ENCODE data around the gene WFDC2. TPM values are rescaled to one million over a fixed set of nuclear protein-coding genes. Genes with fewer than 3 reads are reported as not detected.
A peak's percentile ranks its signal among the peaks of the same experiment; 100 is the strongest.

The WFDC2 gene
- total RNA-seq, 1 experiment from 2014 or later: not detected

DNA sequence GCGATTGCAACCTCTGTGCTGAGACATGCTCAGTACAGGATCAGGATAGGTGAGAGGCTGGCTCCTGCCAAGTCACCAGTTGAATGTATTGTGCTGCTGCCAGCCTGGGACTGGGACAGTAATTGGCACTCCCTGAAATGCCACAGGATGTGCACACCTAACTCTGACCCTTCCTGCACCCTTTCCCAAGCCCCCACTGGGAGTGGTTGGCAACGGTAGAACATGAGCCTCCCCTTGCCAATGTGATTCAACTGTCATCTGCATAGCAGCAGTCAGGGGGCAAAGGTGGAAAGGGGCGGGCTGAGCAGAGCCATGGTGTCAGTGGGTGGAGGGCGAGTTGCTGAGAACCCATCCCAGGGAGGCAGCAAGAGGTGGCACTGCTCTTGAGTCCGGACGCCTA lies 30.5 kb downstream of the WFDC2 start:
- H3F3A ChIP-seq (ENCODE audit: low read length, unreplicated experiment): no peaks in the 10 kb centered on the region
- H2AFZ ChIP-seq (ENCODE audit: low read length): no peak overlapping the region
- intact Hi-C loops (cut with micrococcal nuclease): no loop called here
- no peak for TF ChIP-seq EZH2 (IDR thresholded peaks at IDR 0.05; ENCODE audit: low read length, unreplicated experiment)
- TF ChIP-seq, protein P1, sequence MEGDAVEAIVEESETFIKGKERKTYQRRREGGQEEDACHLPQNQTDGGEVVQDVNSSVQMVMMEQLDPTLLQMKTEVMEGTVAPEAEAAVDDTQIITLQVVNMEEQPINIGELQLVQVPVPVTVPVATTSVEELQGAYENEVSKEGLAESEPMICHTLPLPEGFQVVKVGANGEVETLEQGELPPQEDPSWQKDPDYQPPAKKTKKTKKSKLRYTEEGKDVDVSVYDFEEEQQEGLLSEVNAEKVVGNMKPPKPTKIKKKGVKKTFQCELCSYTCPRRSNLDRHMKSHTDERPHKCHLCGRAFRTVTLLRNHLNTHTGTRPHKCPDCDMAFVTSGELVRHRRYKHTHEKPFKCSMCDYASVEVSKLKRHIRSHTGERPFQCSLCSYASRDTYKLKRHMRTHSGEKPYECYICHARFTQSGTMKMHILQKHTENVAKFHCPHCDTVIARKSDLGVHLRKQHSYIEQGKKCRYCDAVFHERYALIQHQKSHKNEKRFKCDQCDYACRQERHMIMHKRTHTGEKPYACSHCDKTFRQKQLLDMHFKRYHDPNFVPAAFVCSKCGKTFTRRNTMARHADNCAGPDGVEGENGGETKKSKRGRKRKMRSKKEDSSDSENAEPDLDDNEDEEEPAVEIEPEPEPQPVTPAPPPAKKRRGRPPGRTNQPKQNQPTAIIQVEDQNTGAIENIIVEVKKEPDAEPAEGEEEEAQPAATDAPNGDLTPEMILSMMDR (conservative IDR thresholded peaks at IDR 0.05; ENCODE audit: low read depth, low read length): no peak
- H3K9me3 ChIP-seq (ENCODE audit: low read length): no peaks in the 10 kb centered on the region
- no peaks in the 10 kb centered on the region for H3K36me3 ChIP-seq (ENCODE audit: low read depth, low read length)
- no TSS peak for BruUV-seq (replicated peaks)
- no peaks in the 10 kb centered on the region for H3K9me2 ChIP-seq (replicated peaks; ENCODE audit: low read length)
- POLR2A ChIA-PET (ENCODE audit: unreplicated experiment): no interaction called here
- CTCF ChIA-PET: no interaction called here
- H3K4me3 ChIP-seq (ENCODE audit: low read length): no peak overlapping the region
- peaks cover 4% of the 10 kb centered on the region; the same call in 1 of the 2 replicates for H3K27me3 ChIP-seq (ENCODE audit: low read length)
- DNase-seq: peak; percentile 28
- peak; percentile 24 for ATAC-seq
- H3K9ac ChIP-seq (ENCODE audit: low read length): no peak overlapping the region
- H3K79me2 ChIP-seq (ENCODE audit: low read length): no peaks in the 10 kb centered on the region
- H3K4me2 ChIP-seq (ENCODE audit: low read length): no peak overlapping the region
- no peaks in the 10 kb centered on the region for H4K20me1 ChIP-seq (ENCODE audit: low read length)
- no peaks in the 10 kb centered on the region for H3K4me1 ChIP-seq (ENCODE audit: insufficient read depth, low read length)
- H3K27ac ChIP-seq (ENCODE audit: low read length): no peak overlapping the region

DNA sequence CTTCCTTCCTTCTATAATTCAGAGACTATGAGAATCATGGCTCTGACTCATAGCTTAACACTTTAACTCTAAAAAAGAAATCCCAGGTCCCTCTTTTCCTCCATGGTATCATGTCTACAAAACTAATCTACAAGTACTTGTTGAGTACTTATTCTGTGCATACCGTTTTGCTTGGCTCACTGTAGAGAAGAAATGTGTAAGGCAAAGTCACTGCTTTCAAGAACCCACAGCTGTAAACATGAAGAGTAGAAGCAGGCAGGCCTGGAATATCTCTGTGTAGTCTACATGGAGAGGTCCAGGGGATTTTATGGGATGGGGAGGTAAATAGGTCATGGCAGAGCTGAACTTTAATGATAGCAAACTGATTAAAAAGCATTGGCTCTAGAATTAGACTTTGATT lies 32.0 kb downstream of the WFDC2 start:
- Histone ChIP-seq H3K4me1 (ENCODE audit: insufficient read depth, low read length) (peaks cover 5% of the 10 kb centered on the region), H2AFZ (ENCODE audit: low read length) (no peak overlapping the region), H3K36me3 (ENCODE audit: low read depth, low read length) (no peaks in the 10 kb centered on the region), H4K20me1 (ENCODE audit: low read length) (no peaks in the 10 kb centered on the region), H3K27ac (ENCODE audit: low read length) (no peak overlapping the region), H3K9me2 (replicated peaks; ENCODE audit: low read length) (no peaks in the 10 kb centered on the region), H3K4me2 (ENCODE audit: low read length) (no peak overlapping the region), H3K27me3 (ENCODE audit: low read length) (no peaks in the 10 kb centered on the region; the same call in 1 of the 2 replicates), H3K4me3 (ENCODE audit: low read length) (no peak overlapping the region), H3K79me2 (ENCODE audit: low read length) (no peaks in the 10 kb centered on the region), H3K9me3 (ENCODE audit: low read length) (no peaks in the 10 kb centered on the region), H3F3A (ENCODE audit: low read length, unreplicated experiment) (no peaks in the 10 kb centered on the region), H3K9ac (ENCODE audit: low read length) (no peak overlapping the region)
- ATAC-seq (no peak), DNase-seq (no peak)
- no TSS peak for BruUV-seq (replicated peaks)
- TF ChIP-seq EZH2phosphoT487 (IDR thresholded peaks at IDR 0.05; ENCODE audit: borderline replicate concordance, low read length): no peak
- TF ChIP-seq, protein P1 (conservative IDR thresholded peaks at IDR 0.05; ENCODE audit: low read depth, low read length): no peak
- TF ChIP-seq EZH2 (IDR thresholded peaks at IDR 0.05; ENCODE audit: low read length, unreplicated experiment): no peak
- ChIA-PET CTCF (interaction anchor here (0.6 to 0.9 kb wide), 3 partner anchors 16 to 270 kb away, joined by 3 to 5 read pairs (median 4); no protein-coding TSS in a partner anchor), POLR2A (ENCODE audit: unreplicated experiment) (no interaction called here)
- intact Hi-C loops (cut with micrococcal nuclease): no loop called here

DNA sequence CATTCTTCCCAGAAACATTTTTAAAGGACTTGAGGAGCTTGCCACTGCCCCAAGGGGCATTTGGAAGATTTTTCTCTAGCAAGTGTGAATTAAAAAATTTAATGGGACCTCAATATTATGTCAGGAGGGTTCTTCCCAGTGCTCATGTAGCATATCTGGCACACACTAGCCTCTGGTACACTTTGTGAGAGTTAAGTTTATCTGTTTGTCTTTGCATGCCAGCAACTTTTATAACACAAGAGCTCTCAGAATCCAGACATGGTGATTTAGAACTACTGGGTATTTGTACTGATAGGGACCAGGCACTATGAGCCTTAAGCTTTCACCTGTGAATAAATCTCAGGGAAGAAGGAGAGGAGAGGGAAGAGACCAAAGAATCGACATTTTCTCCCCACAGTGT lies 33.0 kb downstream of the WFDC2 start:
- H3K36me3 ChIP-seq (ENCODE audit: low read depth, low read length): no peaks in the 10 kb centered on the region
- no peak overlapping the region for H2AFZ ChIP-seq (ENCODE audit: low read length)
- no peaks in the 10 kb centered on the region for H3K79me2 ChIP-seq (ENCODE audit: low read length)
- TF ChIP-seq EZH2 (IDR thresholded peaks at IDR 0.05; ENCODE audit: low read length, unreplicated experiment): no peak
- TF ChIP-seq, protein P1 (conservative IDR thresholded peaks at IDR 0.05; ENCODE audit: low read depth, low read length): no peak
- no peak for TF ChIP-seq EZH2phosphoT487 (IDR thresholded peaks at IDR 0.05; ENCODE audit: borderline replicate concordance, low read length)
- no peaks in the 10 kb centered on the region for H3K9me3 ChIP-seq (ENCODE audit: low read length)
- no peaks in the 10 kb centered on the region; the same call in 1 of the 2 replicates for H3K27me3 ChIP-seq (ENCODE audit: low read length)
- no peak overlapping the region for H3K9ac ChIP-seq (ENCODE audit: low read length)
- POLR2A ChIA-PET (ENCODE audit: unreplicated experiment): no interaction called here
- H3K4me2 ChIP-seq (ENCODE audit: low read length): no peak overlapping the region
- no peak for ATAC-seq
- H3F3A ChIP-seq (ENCODE audit: low read length, unreplicated experiment): no peaks in the 10 kb centered on the region
- H3K9me2 ChIP-seq (replicated peaks; ENCODE audit: low read length): no peaks in the 10 kb centered on the region
- peaks cover 13% of the 10 kb centered on the region for H3K4me1 ChIP-seq (ENCODE audit: insufficient read depth, low read length)
- CTCF ChIA-PET: interaction anchor here (0.9 to 1.1 kb wide), 2 partner anchors 66 to 269 kb away, joined by 3 to 4 read pairs; no protein-coding TSS in a partner anchor
- DNase-seq: no peak
- intact Hi-C loops (cut with micrococcal nuclease): no loop called here
- no peak overlapping the region for H3K27ac ChIP-seq (ENCODE audit: low read length)
- BruUV-seq (replicated peaks): no TSS peak
- H4K20me1 ChIP-seq (ENCODE audit: low read length): no peaks in the 10 kb centered on the region
- H3K4me3 ChIP-seq (ENCODE audit: low read length): no peak overlapping the region
